NCI-H345 treated with DMSO at 0.1 percent for 48 hours (cell line): Measurements from ENCODE around the gene PHF20.
"Not testable (repeated sequence)": the region's sequence is repeated elsewhere in the genome, so short reads cannot be mapped to it uniquely, and the experiment has no call there.

Source experiments
- DNase-seq: peaks from one replicate; lab custom pipeline; 2025; ENCODE audit not compliant: unreplicated experiment; lab: John Stamatoyannopoulos, UW

The PHF20 gene

DNA sequence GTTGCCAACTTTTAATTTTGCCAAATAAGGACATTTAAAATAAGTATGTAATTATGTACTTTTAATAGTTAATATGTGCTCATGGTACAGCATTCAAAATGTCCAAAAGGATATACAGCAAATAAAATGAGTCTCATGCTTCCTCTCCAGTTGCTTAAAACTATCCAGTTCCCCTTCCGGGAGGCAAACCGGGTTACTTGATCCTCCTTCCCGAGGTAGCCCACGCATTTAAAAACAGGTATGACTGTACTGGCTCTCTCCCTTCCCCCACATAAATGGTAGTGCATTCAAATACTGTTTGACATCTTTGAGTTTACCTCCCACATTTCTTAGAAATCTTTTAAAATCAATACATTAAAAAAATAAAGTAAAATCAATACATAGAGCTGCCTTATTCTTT lies 66.4 kb downstream of the PHF20 start:
- DNase-seq, result no peak

DNA sequence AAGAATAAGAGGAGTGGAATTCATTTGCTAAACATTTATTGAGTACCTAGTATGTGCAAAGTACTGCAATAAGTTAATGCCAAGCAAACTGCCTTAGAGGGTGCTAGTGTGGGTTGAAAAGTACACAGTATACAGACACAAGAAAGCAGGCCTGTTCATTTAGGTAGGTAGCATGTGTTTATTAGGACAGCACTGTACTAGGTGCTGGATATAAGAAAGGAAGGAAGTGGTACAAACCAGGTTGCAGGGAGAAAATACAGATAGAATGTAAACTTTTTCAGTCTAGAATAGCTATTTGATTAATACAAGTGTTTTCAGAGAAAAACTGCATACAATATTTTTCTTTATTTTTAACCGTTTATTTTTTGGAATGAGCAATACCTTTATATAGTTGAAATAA lies 68.1 kb downstream of the PHF20 start:
- no peak for DNase-seq

DNA sequence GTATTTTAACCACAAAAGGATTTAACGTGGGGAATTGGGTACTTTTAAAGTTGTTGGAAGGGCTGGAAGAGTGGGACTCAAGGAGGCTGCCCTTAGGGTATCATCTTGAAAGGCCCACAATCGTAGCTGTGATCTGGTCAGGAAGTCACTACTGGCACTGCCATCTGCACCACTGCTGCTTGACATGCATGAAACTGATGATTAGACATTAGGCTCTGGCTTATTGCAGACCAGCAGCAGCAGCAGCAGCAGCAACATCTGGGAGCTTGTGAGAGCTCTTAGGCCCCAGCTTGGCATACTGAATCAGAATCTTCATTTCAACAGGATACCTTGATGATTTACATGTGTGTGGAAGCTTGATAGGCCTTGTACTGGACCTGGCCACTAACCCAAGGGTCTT lies 68.6 kb downstream of the PHF20 start:
- DNase-seq, result no peak

DNA sequence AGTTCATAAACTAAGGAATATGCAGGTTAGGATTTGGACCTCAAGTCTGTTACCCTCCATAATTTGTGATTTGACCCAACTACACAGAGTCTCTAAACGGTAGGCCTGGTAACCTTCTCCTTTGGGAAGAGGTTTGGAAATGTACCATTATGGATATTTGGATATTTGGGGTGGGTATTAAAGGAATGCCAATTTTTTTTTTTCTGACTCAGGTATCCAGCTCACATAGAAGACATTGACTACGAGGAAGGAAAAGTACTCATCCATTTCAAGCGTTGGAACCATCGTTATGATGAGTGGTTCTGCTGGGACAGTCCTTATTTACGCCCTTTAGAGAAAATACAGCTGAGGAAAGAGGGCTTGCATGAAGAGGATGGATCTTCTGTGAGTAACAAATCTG lies 70.5 kb downstream of the PHF20 start:
- DNase-seq, result no peak

DNA sequence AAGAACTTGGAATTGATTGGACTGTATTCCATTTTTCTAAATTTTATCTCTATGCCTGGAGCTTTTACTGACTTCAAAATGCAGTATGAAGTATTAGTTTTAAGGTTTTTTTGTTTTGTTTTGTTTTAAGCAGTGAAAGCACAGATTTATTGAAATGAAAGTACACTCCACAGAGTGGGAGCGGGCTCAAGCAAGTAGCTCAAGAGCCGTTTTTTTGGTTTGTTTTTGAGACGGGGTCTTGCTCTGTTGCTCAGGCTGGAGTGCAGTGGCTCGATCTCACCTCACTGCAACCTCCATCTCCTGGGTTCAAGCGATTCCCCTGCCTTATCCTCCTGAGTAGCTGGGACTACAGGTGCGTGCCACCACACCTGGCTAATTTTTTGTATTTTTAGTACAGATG lies 72.1 kb downstream of the PHF20 start:
- not testable (repeated sequence) for DNase-seq

DNA sequence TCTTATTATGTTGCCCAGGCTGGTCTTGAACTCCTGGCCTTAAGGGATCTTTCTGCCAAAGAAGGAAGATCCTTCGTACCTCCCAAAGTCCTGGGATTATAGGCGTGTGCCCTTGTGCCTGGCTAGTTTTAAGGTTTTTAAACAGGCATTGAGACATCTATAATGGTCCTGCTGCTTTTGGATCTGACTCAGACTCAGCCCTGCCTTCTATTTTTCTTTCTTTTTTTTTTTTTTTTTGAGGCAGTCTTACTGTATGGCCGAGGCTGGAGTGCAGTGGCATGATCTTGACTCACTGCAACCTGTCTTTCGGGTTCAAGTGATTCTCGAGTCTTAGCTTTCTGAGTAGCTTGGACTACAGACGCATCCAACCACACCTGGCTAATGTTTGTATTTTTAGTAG lies 73.7 kb downstream of the PHF20 start:
- no peak for DNase-seq

DNA sequence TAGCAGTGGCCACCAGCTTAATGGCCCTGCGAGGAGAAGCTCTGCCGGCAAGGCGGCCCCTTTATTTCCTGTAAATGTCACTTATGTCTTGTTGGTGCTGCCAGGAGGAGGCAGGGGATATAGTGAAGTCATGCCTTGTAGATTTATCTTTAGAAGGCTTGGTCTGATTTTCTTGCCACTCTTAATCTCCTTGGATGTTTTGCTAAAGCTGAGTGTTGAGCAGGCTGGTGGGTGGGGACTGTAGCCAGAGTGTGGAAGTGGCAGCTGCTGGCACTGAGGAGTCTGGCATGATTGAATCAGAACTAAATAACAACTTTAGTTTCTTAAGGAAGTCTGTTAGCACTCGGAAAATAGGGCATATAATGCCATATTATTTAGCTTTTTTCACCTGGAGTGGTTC lies 77.9 kb downstream of the PHF20 start:
- DNase-seq, result no peak

DNA sequence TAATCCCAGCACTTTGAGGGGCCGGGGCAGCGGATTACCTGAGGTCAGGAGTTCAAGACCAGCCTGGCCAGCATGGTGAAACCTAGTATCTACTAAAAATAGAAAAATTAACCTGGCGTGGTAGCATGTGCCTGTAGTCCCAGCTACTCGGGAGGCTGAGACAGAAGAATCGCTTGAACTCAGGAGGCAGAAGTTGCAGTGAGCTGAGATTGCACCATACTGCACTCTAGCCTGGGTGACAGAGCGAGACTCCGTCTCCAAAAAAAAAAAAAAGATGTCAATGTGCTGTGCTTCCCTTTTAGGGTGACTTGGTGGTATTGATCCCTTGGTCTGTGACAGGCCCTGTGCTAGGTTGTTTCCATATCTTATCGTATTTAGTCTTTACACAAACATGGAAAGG lies 79.8 kb downstream of the PHF20 start:
- DNase-seq, result not testable (repeated sequence)

GRCh38 chr20:35854713-35855348 lies 83.0 kb downstream of the PHF20 start:
- no peak for DNase-seq

DNA sequence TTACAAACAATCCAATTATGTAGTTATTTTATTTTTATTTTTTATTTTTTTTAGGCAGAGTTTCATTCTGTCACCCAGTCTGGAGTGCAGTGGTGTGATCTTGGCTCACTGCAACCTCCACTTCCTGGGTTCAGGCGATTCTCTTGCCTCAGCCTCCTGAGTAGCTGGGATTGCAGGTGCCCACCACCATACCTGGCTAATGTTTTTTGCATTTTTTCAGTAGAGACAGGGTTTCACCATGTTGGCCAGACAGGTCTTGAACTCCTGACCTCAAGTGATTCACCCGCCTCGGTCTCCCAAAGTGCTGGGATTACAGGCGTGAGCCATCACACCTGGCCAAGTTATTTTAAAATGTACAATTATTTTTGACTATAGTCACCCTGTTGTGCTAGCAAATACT lies 83.8 kb downstream of the PHF20 start:
- not testable (repeated sequence) for DNase-seq

DNA sequence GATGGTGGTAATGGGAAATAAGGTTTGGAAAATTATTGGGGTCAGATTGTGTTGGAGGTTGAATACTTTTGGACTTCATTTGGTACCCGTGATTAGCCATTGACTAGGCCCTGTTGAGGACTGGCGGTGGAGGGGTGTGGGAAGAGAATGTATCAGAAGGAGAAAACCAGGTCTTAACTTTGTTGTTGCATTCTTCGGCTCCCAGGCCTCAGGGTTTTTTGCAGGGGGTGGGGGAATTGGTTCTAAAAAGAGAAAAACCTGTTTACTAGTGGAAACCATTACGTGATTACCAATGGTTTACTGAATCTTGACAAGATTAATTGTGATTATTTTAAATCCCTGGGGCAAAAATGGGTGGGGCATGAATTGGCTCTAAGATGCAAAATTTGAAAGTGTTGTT lies 85.1 kb downstream of the PHF20 start:
- no peak for DNase-seq

- DNase-seq, result no peak
These were observed 94.8 kb downstream of the PHF20 start for GRCh38 chr20:35866418-35867202.

DNA sequence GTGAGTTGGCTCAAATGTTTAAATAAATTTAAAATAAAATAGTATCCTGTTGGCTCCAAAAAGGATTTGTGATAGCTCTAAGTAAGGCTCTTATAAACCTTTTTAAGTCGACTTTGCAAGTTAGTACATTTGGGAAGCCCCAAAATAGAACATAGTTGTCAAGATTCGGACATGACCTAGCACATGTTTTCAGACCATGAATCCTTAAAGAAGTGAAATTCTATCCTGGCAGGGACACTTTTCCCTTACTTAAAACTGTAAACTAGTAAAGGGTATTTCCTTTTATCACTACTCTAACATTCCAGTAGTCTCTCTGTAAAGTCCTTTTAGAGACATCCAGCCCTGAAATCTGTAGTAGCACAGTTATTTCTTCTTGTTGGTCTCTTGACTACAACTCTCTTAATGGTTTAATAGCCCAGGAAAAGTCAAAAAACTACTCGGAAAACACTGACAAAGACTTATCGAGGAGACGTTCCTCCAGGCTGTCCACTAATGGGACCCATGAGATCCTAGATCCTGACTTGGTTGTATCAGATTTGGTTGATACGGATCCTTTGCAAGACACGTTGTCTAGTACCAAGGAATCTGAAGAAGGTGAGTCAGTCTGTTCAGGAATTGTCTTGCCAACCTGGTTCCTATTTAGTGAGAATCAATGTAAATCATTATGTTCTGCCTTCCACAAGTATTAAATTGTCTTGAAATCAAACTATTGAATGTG lies 98.9 kb downstream of the PHF20 start:
- DNase-seq, result no peak

DNA sequence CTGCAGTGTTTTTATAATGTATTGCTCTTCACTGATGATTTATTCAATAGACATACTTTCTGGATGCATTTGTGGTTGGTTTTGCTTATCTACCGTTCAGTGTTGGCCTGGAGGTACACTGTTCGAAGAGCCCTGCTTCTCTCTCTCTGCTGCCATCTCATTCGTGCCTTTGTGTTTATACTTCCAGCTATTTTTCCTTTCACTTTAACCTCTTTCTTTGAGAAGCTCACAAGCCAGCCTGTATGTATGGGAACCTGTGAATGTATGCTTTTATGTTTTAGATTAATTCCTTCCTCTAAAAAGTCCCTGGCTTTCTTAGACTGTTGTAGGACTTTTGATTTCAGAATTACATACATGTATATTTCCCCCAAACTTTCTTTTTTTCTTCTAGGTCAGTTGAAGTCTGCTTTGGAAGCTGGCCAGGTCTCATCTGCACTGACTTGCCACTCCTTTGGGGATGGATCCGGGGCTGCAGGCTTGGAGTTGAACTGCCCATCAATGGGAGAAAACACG lies 99.5 kb downstream of the PHF20 start:
- no peak for DNase-seq

DNA sequence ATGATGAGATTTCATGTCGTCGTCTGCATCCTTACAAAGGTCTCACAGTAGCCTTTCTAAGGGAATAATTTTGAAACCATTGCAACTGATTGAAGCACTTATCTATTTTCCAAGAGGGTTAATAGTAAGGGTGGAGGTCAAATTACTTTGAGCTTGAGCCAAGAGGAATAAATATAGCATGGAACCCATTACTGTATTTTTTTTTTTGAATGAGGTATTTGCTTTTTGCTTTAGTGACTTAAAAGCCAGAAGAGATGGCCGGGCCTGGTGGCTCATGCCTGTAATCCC lies 104.2 kb downstream of the PHF20 start:
- no peak for DNase-seq

DNA sequence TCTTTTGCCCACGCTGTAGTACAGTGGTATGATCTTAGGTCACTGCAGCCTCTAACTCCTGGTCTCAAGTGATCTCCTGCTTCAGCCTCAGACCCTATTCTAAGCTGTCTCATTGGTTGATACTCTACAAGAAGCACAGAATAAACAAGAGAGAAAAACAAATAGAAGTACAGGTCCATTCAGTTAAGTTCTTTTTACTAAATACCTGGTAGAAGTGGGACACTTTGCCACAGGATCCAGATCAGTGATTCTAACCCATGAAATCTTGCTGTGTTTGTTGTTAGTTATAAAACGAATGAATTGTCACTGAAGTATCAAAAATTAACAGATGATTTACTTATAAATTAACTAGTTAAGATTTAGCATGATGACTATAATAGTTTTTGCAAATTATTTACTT lies 105.8 kb downstream of the PHF20 start:
- no peak for DNase-seq

DNA sequence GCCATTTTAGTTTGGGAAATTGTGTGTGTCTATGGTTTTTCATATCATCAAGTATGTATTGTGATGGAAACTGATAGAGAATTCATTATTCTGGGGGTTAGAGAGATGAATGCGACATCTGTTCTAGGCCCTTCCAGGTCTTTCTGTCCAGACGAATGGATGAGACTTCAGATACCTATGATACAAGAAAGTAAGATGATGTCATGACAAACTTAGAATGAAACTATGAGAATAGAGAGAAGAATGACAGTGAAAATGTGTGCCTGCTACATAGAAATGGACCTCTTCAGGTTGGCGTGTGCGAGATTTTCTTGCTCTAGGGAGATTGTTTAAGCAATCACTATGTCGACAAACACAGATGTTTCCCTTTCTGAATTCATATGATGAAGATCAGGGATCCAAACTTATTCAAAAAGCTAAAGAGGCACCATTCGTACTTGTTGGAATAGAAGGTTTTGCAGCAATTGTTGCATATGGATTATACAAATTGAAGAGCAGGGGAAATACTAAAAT lies 106.4 kb downstream of the PHF20 start:
- DNase-seq, result no peak

DNA sequence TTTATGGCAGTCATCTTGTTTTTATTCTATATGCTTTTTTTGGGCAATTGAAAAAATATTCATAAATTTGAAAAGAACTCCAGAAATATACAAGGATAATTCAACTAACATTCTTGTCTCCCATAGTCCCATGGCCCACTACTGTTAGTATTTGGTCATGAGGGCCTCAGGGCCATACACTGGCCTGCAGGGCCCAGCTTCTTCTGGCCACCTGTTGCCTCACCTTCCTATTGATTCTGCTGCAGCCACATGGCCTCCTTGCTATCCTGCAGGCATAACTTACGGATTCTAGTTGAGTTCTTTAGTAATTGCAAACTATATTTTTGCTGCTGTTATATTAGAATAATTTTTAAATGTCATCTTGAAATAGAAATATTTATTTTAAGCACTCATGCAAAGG lies 109.9 kb downstream of the PHF20 start:
- DNase-seq, result no peak

GRCh38 chr20:35882427-35883161 lies 110.8 kb downstream of the PHF20 start:
- not testable (repeated sequence) for DNase-seq

- DNase-seq, result no peak
These were observed 111.5 kb downstream of the PHF20 start for GRCh38 chr20:35883336-35883777.
